Activated naive CD4-positive, alpha-beta T cell treated with anti-CD3 and anti-CD28 coated beads for 36 hours (primary cell): ENCODE data around the gene AXL. TPM values are rescaled to one million over a fixed set of nuclear protein-coding genes. Genes with fewer than 3 reads are reported as not detected.
"Not testable (repeated sequence)": the region's sequence is repeated elsewhere in the genome, so short reads cannot be mapped to it uniquely, and the experiment has no call there.

Source experiments
- CTCF ChIA-PET: fragments of 350-600 bp; sonication (Branson Sonifier 250); formaldehyde crosslinking; loops from one replicate; lab custom pipeline; 2021; ENCODE audit warnings: antibody characterized with exemption; lab: Charles Lee
- DNase-seq: peaks from one replicate; pipeline ENCODE4 v3.0.0-alpha.2; 2020
- H3K27ac Mint-ChIP-seq: one replicate; pipeline ENCODE4 v1.8.0; 2021; ENCODE audit warnings: mild to moderate bottlenecking, mixed read lengths
- H3K27me3 Mint-ChIP-seq: one replicate; pipeline ENCODE4 v1.8.0; 2021; ENCODE audit warnings: low read depth, mixed read lengths
- H3K36me3 Mint-ChIP-seq: one replicate; pipeline ENCODE4 v1.8.0; 2021; ENCODE audit warnings: low read depth, mixed read lengths
- H3K4me1 Mint-ChIP-seq: one replicate; pipeline ENCODE4 v1.8.0; 2021; ENCODE audit warnings: low read depth, mixed read lengths
- H3K4me3 Mint-ChIP-seq: one replicate; pipeline ENCODE4 v1.8.0; 2021; ENCODE audit warnings: mild to moderate bottlenecking, moderate library complexity, mixed read lengths
- H3K9me3 Mint-ChIP-seq: one replicate; pipeline ENCODE4 v1.8.0; 2021; ENCODE audit warnings: mixed read lengths
- intact Hi-C: fragments of 100-400 bp; cut with micrococcal nuclease; formaldehyde crosslinking; loops from one replicate; pipeline ENCODE4 v1.15.1; 2023
- total RNA-seq, 2 experiments: library from RNA; stranded (reverse); gene quantifications; one replicate each; pipeline ENCODE4 v1.2.3, GENCODE V29; 2021

AXL gene
- total RNA-seq, 2 experiments from 2014 or later, result 0.10 TPM; not detected in 1

- no peak overlapping the region for H3K27ac Mint-ChIP-seq
- peaks cover 23% of the 10 kb centered on the region for H3K4me1 Mint-ChIP-seq
- intact Hi-C loops, result no loop called here
- H3K4me3 Mint-ChIP-seq, result no peak overlapping the region
- peaks cover 68% of the 10 kb centered on the region for H3K36me3 Mint-ChIP-seq
- H3K27me3 Mint-ChIP-seq, result no peaks in the 10 kb centered on the region
- no peak for DNase-seq
- CTCF ChIA-PET, result no interaction called here
- no peaks in the 10 kb centered on the region for H3K9me3 Mint-ChIP-seq
Observed at GRCh38 chr19:41269571-41269970, 50.5 kb downstream of the AXL start.

- DNase-seq, result no peak
- Mint-ChIP-seq H3K27ac (peak overlapping the region; percentile 0), H3K4me3 (no peak overlapping the region), H3K9me3 (no peaks in the 10 kb centered on the region), H3K4me1 (no peaks in the 10 kb centered on the region), H3K36me3 (peaks cover 59% of the 10 kb centered on the region), H3K27me3 (no peaks in the 10 kb centered on the region)
- CTCF ChIA-PET, result no interaction called here
- intact Hi-C loops, result no loop called here
Observed at GRCh38 chr19:41273076-41273475, 54.1 kb downstream of the AXL start.

GRCh38 chr19:41274802-41275201, 55.8 kb downstream of the AXL start:
- H3K27ac Mint-ChIP-seq, result peak overlapping the region; percentile 27

GRCh38 chr19:41276231-41276630, 57.2 kb downstream of the AXL start:
- intact Hi-C loops, result no loop called here
- Mint-ChIP-seq H3K4me3 (no peak overlapping the region), H3K9me3 (no peaks in the 10 kb centered on the region), H3K27me3 (no peaks in the 10 kb centered on the region), H3K27ac (no peak overlapping the region), H3K36me3 (peaks cover 74% of the 10 kb centered on the region), H3K4me1 (no peaks in the 10 kb centered on the region)
- CTCF ChIA-PET, result interaction anchor here (0.5 kb wide), 1 partner anchor 1118 kb away, joined by 6 read pairs; no protein-coding TSS in a partner anchor
- DNase-seq, result no peak

More at GRCh38 chr19:41274802-41275201, 55.8 kb downstream of the AXL start:
- H3K27me3 Mint-ChIP-seq, result no peaks in the 10 kb centered on the region
- H3K36me3 Mint-ChIP-seq, result peaks cover 66% of the 10 kb centered on the region
- intact Hi-C loops, result no loop called here
- H3K4me3 Mint-ChIP-seq, result no peak overlapping the region
- no peak for DNase-seq
- CTCF ChIA-PET, result interaction anchor here (1.4 kb wide), 1 partner anchor 10 kb away, joined by 5 read pairs; no protein-coding TSS in a partner anchor
- no peaks in the 10 kb centered on the region for H3K4me1 Mint-ChIP-seq
- no peaks in the 10 kb centered on the region for H3K9me3 Mint-ChIP-seq

- Mint-ChIP-seq H3K27ac (no peak overlapping the region), H3K36me3 (peaks cover 65% of the 10 kb centered on the region), H3K4me3 (no peak overlapping the region), H3K27me3 (no peaks in the 10 kb centered on the region), H3K9me3 (no peaks in the 10 kb centered on the region), H3K4me1 (no peaks in the 10 kb centered on the region)
- CTCF ChIA-PET, result interaction anchor here (0.6 kb wide), 1 partner anchor 87 kb away, joined by 3 read pairs; no protein-coding TSS in a partner anchor
- intact Hi-C loops, result no loop called here
- DNase-seq, result no peak
Observed at GRCh38 chr19:41278478-41278877, 59.5 kb downstream of the AXL start.

- CTCF ChIA-PET, result interaction anchor here (1.0 kb wide), 1 partner anchor 20 kb away, joined by 4 read pairs; no protein-coding TSS in a partner anchor
- Mint-ChIP-seq H3K27ac (peak overlapping the region; percentile 36), H3K9me3 (no peaks in the 10 kb centered on the region), H3K4me3 (no peak overlapping the region), H3K4me1 (peaks cover 4% of the 10 kb centered on the region), H3K36me3 (peaks cover 44% of the 10 kb centered on the region), H3K27me3 (no peaks in the 10 kb centered on the region)
- DNase-seq, result no peak
- intact Hi-C loops, result no loop called here
Observed at GRCh38 chr19:41288673-41289530, 69.9 kb downstream of the AXL start.

- H3K27me3 Mint-ChIP-seq, H3K4me3 Mint-ChIP-seq, H3K4me1 Mint-ChIP-seq, CTCF ChIA-PET, H3K27ac Mint-ChIP-seq, H3K9me3 Mint-ChIP-seq, intact Hi-C loops, DNase-seq: not testable (repeated sequence)
- peaks cover 49% of the 10 kb centered on the region for H3K36me3 Mint-ChIP-seq
Observed at GRCh38 chr19:41289814-41290213, 70.8 kb downstream of the AXL start.

GRCh38 chr19:41294393-41294792, 75.4 kb downstream of the AXL start:
- Mint-ChIP-seq H3K27ac (no peak overlapping the region), H3K9me3 (no peaks in the 10 kb centered on the region), H3K27me3 (no peaks in the 10 kb centered on the region), H3K4me1 (peaks cover 47% of the 10 kb centered on the region), H3K4me3 (no peak overlapping the region), H3K36me3 (peaks cover 63% of the 10 kb centered on the region)
- CTCF ChIA-PET, result no interaction called here
- intact Hi-C loops, result no loop called here
- DNase-seq, result no peak

- H3K27ac Mint-ChIP-seq, result peak overlapping the region; percentile 15
- DNase-seq, result no peak
- peaks cover 58% of the 10 kb centered on the region for H3K4me1 Mint-ChIP-seq
- H3K9me3 Mint-ChIP-seq, result no peaks in the 10 kb centered on the region
- H3K4me3 Mint-ChIP-seq, result no peak overlapping the region
- no peaks in the 10 kb centered on the region for H3K27me3 Mint-ChIP-seq
- peaks cover 69% of the 10 kb centered on the region for H3K36me3 Mint-ChIP-seq
- CTCF ChIA-PET, result no interaction called here
- intact Hi-C loops, result no loop called here
Observed at GRCh38 chr19:41295499-41295898, 76.5 kb downstream of the AXL start.

- no peak for DNase-seq
- Mint-ChIP-seq H3K36me3 (peaks cover 72% of the 10 kb centered on the region), H3K4me3 (no peak overlapping the region), H3K27ac (peak overlapping the region; percentile 80), H3K4me1 (peaks cover 67% of the 10 kb centered on the region), H3K9me3 (no peaks in the 10 kb centered on the region), H3K27me3 (no peaks in the 10 kb centered on the region)
- intact Hi-C loops, result no loop called here
- CTCF ChIA-PET, result interaction anchor here (1.4 kb wide), 1 partner anchor 12 kb away, joined by 3 read pairs; no protein-coding TSS in a partner anchor
Observed at GRCh38 chr19:41296433-41296871, 77.4 kb downstream of the AXL start.

- intact Hi-C loops, result no loop called here
- H3K4me1 Mint-ChIP-seq, result peaks cover 80% of the 10 kb centered on the region
Observed at GRCh38 chr19:41297628-41298347, 78.8 kb downstream of the AXL start.

GRCh38 chr19:41298348-41298964, 79.4 kb downstream of the AXL start:
- CTCF ChIA-PET, result interaction anchor here (0.5 to 2.3 kb wide), 5 partner anchors 9 to 133 kb away, joined by 3 to 11 read pairs (median 4); no protein-coding TSS in a partner anchor
- Mint-ChIP-seq H3K4me1 (peaks cover 87% of the 10 kb centered on the region), H3K9me3 (no peaks in the 10 kb centered on the region), H3K27ac (peak overlapping the region; percentile 77), H3K36me3 (peaks cover 78% of the 10 kb centered on the region), H3K27me3 (no peaks in the 10 kb centered on the region), H3K4me3 (no peak overlapping the region)
- no peak for DNase-seq
- intact Hi-C loops, result no loop called here

More at GRCh38 chr19:41297628-41298347, 78.8 kb downstream of the AXL start:
- Mint-ChIP-seq H3K27ac (peak overlapping the region; percentile 80), H3K27me3 (no peaks in the 10 kb centered on the region), H3K36me3 (peaks cover 74% of the 10 kb centered on the region), H3K4me3 (no peak overlapping the region), H3K9me3 (no peaks in the 10 kb centered on the region)
- CTCF ChIA-PET, result interaction anchor here (1.4 to 2.3 kb wide), 3 partner anchors 10 to 93 kb away, joined by 3 to 11 read pairs (median 5); no protein-coding TSS in a partner anchor
- DNase-seq, result no peak
